A549 treated with CORT108297 at 1 μM for 4 hours (cell line): ENCODE results near the gene CLCF1. TPM values are rescaled to one million over a fixed set of nuclear protein-coding genes. Genes with fewer than 3 reads are reported as not detected.

Source experiments
- total RNA-seq: library from RNA; stranded (reverse); fragments of 200-300 nt; extraction: Qiagen RNA extraction; gene quantifications from 5 replicates; pipeline ENCODE4 v1.2.3, GENCODE V29; 2022

CLCF1 gene
- 39.1 to 53.1 TPM (median 45.3 TPM) in 5 replicates for total RNA-seq

DNA sequence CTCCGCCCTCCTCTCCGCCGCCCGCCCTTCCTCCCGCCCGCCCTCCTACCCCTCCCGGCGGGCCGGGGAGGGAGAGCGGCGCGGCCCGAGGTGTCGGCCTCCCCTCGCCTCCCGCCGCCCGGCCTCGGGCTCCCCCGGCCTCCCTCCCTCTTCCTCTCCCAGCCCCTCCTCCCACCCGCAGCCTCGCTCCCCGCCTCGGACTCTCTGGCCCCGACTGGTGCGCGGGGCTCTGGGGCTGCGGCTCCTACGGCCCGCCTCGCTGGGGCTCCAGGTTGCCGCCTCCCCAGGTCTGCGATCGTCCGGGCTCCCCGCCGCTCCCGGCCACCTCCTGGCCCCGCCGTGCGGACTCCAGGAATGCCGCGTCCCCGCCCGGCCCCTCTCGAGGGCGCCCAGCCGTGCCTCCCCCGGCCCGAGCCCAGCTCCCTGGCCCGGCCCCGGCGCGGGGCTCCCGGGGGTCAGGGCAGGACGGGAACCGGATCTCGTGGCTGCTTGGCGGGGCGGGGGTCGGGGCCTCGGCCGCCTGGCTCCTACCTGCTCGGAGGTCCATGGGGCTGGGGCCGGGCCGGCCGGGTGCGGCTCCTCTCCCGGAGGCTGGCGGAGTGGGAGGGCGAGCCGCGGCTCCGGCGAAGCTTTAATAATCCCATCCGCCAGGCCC lies at the start of gene CLCF1:
Gene CLCF1, minus strand, starts transcription at position 606 of the 655 bp plus-strand sequence. Its CDS starts 59 bp downstream, at position 547.

DNA sequence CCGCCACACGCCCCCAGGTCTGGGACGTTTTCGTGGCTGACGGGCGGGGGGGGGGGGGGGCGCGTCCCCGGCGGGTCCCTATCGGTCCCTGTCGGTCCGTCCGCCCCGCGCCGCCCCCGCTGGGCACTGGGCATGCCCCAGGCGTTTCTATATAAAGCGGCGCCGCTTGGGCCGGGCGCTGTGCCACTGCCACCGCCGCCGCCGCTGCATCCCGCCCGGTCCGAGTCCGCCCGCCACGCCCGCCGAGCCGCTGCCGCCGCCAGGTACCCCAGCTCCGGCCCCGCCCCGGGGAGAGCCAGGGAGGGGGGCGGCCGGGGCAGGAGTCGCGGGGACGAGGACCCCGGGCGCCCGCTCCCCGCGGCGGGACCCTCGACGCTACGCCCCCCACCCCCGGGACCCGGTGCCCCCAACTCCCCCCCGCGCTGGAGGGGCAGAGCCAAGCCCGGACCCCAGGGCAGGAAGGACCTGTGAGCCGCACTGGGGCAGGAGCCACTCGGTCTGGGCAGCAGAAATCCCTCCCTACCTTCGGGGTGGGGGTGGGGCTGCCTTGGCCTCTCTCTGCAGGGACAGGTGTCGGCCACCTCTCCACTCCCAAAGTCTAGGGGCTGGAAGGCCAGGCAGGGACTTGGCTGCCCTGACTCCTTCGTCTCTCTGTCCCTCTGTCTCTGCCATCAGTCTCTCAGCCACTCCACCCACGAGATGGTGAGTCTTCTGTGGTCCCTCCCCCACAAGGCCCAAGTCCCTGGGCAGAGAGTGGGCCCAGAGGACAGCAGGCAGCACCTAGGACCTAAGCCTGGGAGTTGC lies 42.3 kb upstream of the CLCF1 start, which contains the start of gene CARNS1:
Gene CARNS1, plus strand, starts transcription at position 178 of the 804 bp plus-strand sequence. Its CDS starts 522 bp downstream, at position 700.

DNA sequence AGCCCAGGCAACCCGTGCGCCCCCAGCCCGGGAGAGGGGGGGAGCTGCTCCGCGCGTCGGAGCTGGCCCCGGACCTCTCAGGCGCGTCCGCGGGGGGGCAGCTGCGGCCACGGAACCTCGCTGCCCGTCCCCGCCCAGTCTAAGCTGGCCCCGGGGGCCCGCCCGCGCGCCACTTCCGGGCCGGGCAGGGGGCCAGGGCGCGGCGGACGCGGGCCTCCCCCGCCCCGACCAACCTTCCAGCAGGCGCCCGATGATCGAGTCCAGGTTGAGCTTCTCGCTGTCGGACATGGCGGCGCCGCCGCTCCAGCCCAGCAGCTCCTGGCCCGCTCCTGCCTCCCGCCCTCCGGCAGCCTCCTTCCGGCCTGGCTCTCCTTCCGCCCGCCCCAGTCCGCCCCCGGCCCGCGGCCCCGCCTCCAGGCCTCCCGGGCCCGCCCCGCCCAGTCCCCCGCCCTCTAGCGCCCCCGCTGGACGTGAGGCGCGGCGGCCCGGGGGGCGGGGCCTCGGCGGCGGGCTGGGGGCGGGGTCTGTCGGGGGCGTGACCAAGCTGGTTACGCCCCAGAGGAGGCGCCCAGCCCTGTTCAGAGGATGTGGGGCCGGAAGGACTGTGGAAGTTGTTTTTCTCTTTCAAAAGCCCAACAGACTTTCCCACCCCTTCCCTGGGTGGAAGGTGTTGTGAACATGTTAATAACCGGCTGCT lies 28.2 kb upstream of the CLCF1 start, which contains the start of gene PPP1CA:
Gene PPP1CA, minus strand, starts transcription at position 364 of the 697 bp plus-strand sequence. Its CDS starts 76 bp downstream, at position 288.

DNA sequence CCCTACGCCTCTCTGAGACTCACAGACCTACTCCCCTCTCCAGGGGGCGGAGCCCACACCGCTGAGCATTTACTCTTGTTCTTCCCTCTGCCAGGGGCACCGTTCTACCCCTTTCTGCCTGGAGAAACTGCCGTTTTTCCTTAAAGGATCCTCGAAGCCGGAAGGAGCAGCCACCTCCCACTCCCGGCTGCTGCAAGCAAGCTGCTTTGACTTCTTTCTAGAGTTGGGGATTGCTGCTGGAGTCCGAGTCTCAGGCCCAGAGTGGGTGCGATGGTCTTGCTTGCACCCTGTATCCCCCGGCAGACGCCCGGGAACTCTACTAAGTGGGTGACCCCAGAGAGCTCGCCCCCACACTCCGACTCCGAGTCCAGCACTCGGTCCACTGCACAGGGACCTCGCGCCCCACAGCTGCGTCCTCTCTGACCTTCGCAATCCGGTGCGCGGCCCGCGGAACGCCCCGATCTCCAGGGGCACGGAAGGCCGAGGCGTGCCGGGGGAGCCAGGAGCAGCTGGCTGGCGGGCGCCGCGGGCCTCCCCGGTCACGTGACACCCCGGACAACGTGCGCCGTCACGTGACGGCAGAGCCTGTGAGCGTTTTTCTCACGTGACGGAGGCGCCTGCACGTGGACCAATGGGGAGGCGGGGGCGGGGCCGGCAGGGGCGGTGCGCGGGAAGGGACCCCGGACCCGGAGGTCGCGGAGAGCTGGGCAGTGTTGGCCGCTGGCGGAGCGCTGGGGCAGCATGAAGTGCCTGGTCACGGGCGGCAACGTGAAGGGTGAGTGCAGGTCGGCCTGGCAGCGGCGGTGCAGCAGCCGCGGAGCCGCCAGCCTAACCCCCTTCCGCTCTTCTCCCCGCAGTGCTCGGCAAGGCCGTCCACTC lies 18.1 kb upstream of the CLCF1 start, which contains the start of gene RAD9A:
Gene RAD9A, plus strand, starts transcription at position 683 of the 879 bp plus-strand sequence. Its CDS starts 59 bp downstream, at position 742.

DNA sequence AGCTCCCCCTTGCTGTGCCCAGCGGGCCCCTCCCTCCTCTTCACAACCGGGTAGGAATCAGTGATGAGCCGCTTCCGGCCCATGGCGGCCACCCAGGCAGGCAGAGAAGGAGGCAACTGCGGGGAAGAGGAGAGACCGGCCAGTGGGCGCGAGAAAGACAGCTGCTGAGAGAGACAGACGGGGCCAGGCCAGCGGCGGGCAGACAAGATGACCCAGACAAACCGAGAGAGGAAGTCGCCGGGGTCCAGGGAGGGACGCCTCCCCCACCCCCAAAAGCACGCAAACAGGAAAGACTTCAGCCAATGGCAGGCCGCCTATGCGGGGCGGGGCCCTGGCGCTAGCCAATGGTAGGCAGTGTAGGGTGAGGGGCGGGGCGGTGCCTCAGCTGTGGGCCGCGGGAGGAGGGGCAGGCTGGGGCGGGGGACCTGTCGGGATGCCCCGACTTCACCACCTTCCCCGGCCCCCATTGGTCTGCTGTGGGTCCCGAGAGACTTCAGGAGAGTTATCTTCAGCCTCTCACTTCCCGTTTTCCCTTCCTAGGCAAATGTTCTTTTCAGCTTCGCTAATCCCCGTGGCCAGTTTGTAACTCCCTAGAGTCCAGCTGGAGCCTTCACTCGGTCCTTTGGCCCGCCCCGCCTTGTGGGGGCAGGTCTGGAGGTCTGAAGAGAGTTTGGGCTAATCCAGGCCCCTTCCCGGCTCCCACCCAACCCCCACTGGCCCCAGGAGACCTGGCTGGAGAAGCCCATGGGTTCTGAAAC lies 19.9 kb downstream of the CLCF1 start, which contains the start of gene POLD4:
Gene POLD4, minus strand, starts transcription at position 230 of the 758 bp plus-strand sequence. Its CDS starts 147 bp downstream, at position 83.

Other genes with a start within 250 kb of the CLCF1 start
- gene GRK2, start 107.1 kb downstream of the CLCF1 start, total RNA-seq = 27.9 to 44.6 TPM (median 42.9 TPM) in 5 replicates
- gene ANKRD13D, start 84.3 kb downstream of the CLCF1 start, total RNA-seq = 21.4 to 32.0 TPM (median 26.8 TPM) in 5 replicates
- gene SSH3, start 70.1 kb downstream of the CLCF1 start, total RNA-seq = 17.1 to 29.0 TPM (median 27.3 TPM) in 5 replicates
- 196 to 263 TPM (median 258 TPM) in 5 replicates for gene POLD4, start 20.1 kb downstream of the CLCF1 start, total RNA-seq
- 22.1 to 40.0 TPM (median 36.1 TPM) in 5 replicates for gene RAD9A, start 18.4 kb upstream of the CLCF1 start, total RNA-seq
- gene PPP1CA, start 28.3 kb upstream of the CLCF1 start, total RNA-seq = 269 to 296 TPM (median 294 TPM) in 5 replicates
- gene TBC1D10C, start 30.5 kb upstream of the CLCF1 start, total RNA-seq = 0.10 to 0.12 TPM (median 0.10 TPM) in 4 of 5 replicates, not detected in the other
- 0.09 to 0.29 TPM (median 0.21 TPM) in 5 replicates for gene CARNS1, start 42.1 kb upstream of the CLCF1 start, total RNA-seq
- 42.9 to 52.1 TPM (median 51.2 TPM) in 5 replicates for gene RPS6KB2, start 54.9 kb upstream of the CLCF1 start, total RNA-seq
- gene PTPRCAP, start 64.1 kb upstream of the CLCF1 start, total RNA-seq = 0.24 to 0.42 TPM (median 0.32 TPM) in 5 replicates
- gene CORO1B, start 69.9 kb upstream of the CLCF1 start, total RNA-seq = 57.1 to 64.4 TPM (median 61.3 TPM) in 5 replicates
- gene GPR152, start 79.1 kb upstream of the CLCF1 start, total RNA-seq = 0.07 TPM in 1 of 5 replicates, not detected in the others
- 0.03 TPM in 1 of 5 replicates, not detected in the others for gene CABP4, start 81.8 kb upstream of the CLCF1 start, total RNA-seq
- 43.5 to 66.7 TPM (median 63.8 TPM) in 5 replicates for gene TMEM134, start 95.7 kb upstream of the CLCF1 start, total RNA-seq
- gene AIP, start 109.4 kb upstream of the CLCF1 start, total RNA-seq = 44.3 to 53.1 TPM (median 48.4 TPM) in 5 replicates
- 38.9 to 60.0 TPM (median 53.9 TPM) in 5 replicates for gene PITPNM1, start 131.8 kb upstream of the CLCF1 start, total RNA-seq
- gene CDK2AP2, start 134.6 kb upstream of the CLCF1 start, total RNA-seq = 67.0 to 97.8 TPM (median 95.2 TPM) in 5 replicates
- not detected in 5 replicates for gene CABP2, start 149.8 kb upstream of the CLCF1 start, total RNA-seq
- gene GSTP1, start 210.2 kb upstream of the CLCF1 start, total RNA-seq = 1,416 to 1,791 TPM (median 1,766 TPM) in 5 replicates
- 134 to 158 TPM (median 153 TPM) in 5 replicates for gene NDUFV1, start 233.3 kb upstream of the CLCF1 start, total RNA-seq